Breast epithelium (tissue), 4 donors: ENCODE results near the gene KLK7. TPM values are rescaled to one million over a fixed set of nuclear protein-coding genes. Genes with fewer than 3 reads are reported as not detected.

Source experiments
- DNase-seq, 2 donors: peaks; one replicate each; pipeline ENCODE4 v3.0.0-alpha.2; 2019; ENCODE audit warnings: low spot score in 2 of 2
- H3K27ac ChIP-seq, 2 donors: fragments of 200-600 bp; sonication (generic) in 1 of 2; one replicate each; pipeline ENCODE4 v1.5.1; 2016 to 2019; ENCODE audit warnings: mild to moderate bottlenecking in 1 of 2
- H3K27me3 ChIP-seq, 2 donors: fragments of 200-600 bp; sonication (generic) in 1 of 2; one replicate each; pipeline versions ENCODE4 v1.5.1 to v1.6.0; 2017 to 2019; ENCODE audit warnings: control low read depth in 1 of 2, mild to moderate bottlenecking in 1 of 2
- H3K36me3 ChIP-seq: fragments of 200-600 bp; one replicate; pipeline ENCODE4 v1.5.1; 2019
- H3K4me1 ChIP-seq, 2 donors: fragments of 200-600 bp; sonication (generic); one replicate each; pipeline ENCODE4 v1.5.1; 2016 to 2019; ENCODE audit warnings: control low read depth in 1 of 2
- H3K4me3 ChIP-seq, 3 donors: fragments of 200-600 bp; sonication (generic); 1 replicate in 2 of 3; 2 replicates in 1 of 3; pipeline ENCODE4 v1.5.1; 2016 to 2019; ENCODE audit warnings: mild to moderate bottlenecking in 3 of 3, moderate library complexity in 2 of 3
- H3K9me3 ChIP-seq, 2 donors: fragments of 200-600 bp; sonication (generic) in 1 of 2; one replicate each; pipeline ENCODE4 v1.5.1; 2016 to 2019; ENCODE audit warnings: control low read depth in 1 of 2
- CTCF ChIP-seq, 3 donors: fragments of 450-650 bp; IDR thresholded peaks; one replicate each; pipeline ENCODE4 v1.5.1; 2016 to 2017; ENCODE audit warnings: antibody characterized with exemption in 3 of 3, mild to moderate bottlenecking in 3 of 3, moderate library complexity in 3 of 3
- POLR2A ChIP-seq: fragments of 450-650 bp; IDR thresholded peaks from one replicate; pipeline ENCODE4 v1.6.1; 2016; ENCODE audit warnings: antibody characterized with exemption, mild to moderate bottlenecking, moderate library complexity
- POLR2AphosphoS5 ChIP-seq, 3 donors: sonication (generic); formaldehyde crosslinking; IDR thresholded peaks; one replicate each; pipeline ENCODE4 v1.6.1; 2017; ENCODE audit warnings: antibody characterized with exemption in 3 of 3
- intact Hi-C: fragments of 100-400 bp; cut with DNase I; formaldehyde crosslinking; loops from one replicate; pipeline ENCODE4 v1.15.1; 2023; ENCODE audit warnings: low total_unique reads
- total RNA-seq, 3 donors: library from RNA; depleted of rRNA; stranded (reverse); fragments of >200 nt; gene quantifications; one replicate each; pipeline ENCODE4 v1.1.0, GENCODE V29; 2016

KLK7 gene
- total RNA-seq, 3 donors from 2014 or later: 7.5 to 103 TPM; not detected in 1

- intact Hi-C loops: loop anchor here (10.0 kb wide), 1 partner anchor 75 kb away; the partner anchor contains the start of gene KLK10
- no peak for DNase-seq
- Histone ChIP-seq H3K36me3 (no peaks in the 10 kb centered on the region), H3K9me3 (no peaks in the 10 kb centered on the region), H3K27me3 (no peaks in the 10 kb centered on the region), H3K4me1 (no peaks in the 10 kb centered on the region), H3K4me3 (no peak overlapping the region), H3K27ac (no peak overlapping the region)
- TF ChIP-seq CTCF (IDR thresholded peaks at IDR 0.05): no peak
- no peak for TF ChIP-seq POLR2A
Observed at GRCh38 chr19:50939596-50939995, 44.1 kb downstream of the KLK7 start.

GRCh38 chr19:50933640-50934039, 50.1 kb downstream of the KLK7 start:
- DNase-seq: no peak
- intact Hi-C loops: loop anchor here (10.0 kb wide), 1 partner anchor 81 kb away; the partner anchor contains the start of gene KLK10
- H3K36me3 ChIP-seq: no peaks in the 10 kb centered on the region
- no peak overlapping the region for H3K4me3 ChIP-seq
- peak overlapping the region in 1 of 2 donors; percentile 42 for H3K27ac ChIP-seq
- TF ChIP-seq POLR2AphosphoS5 (IDR thresholded peaks at IDR 0.05) (no peak), CTCF (IDR thresholded peaks at IDR 0.05) (no peak), POLR2A (no peak)
- H3K27me3 ChIP-seq: peaks cover 0 to 4% of the 10 kb centered on the region in 2 donors
- no peaks in the 10 kb centered on the region for H3K9me3 ChIP-seq
- H3K4me1 ChIP-seq: no peaks in the 10 kb centered on the region

GRCh38 chr19:50932690-50933083, 51.0 kb downstream of the KLK7 start:
- DNase-seq: no peak
- intact Hi-C loops: loop anchor here (10.0 kb wide), 1 partner anchor 82 kb away; the partner anchor contains the start of gene KLK10
- Histone ChIP-seq H3K4me3 (no peak overlapping the region), H3K27me3 (peaks cover 0 to 4% of the 10 kb centered on the region in 2 donors), H3K36me3 (no peaks in the 10 kb centered on the region), H3K27ac (peak overlapping the region; percentile 30 to 75), H3K4me1 (no peaks in the 10 kb centered on the region), H3K9me3 (no peaks in the 10 kb centered on the region)
- TF ChIP-seq CTCF (IDR thresholded peaks at IDR 0.05): no peak

GRCh38 chr19:50932018-50932689, 51.6 kb downstream of the KLK7 start:
- Histone ChIP-seq H3K9me3 (no peaks in the 10 kb centered on the region), H3K36me3 (no peaks in the 10 kb centered on the region), H3K4me1 (no peaks in the 10 kb centered on the region), H3K27me3 (peaks cover 0 to 4% of the 10 kb centered on the region in 2 donors), H3K27ac (peak overlapping the region; percentile 30 to 75), H3K4me3 (no peak overlapping the region)
- intact Hi-C loops: loop anchor here (10.0 kb wide), 1 partner anchor 83 kb away; the partner anchor contains the start of gene KLK10
- peak in 1 of 2 donors; percentile 88 for DNase-seq
- no peak for TF ChIP-seq CTCF (IDR thresholded peaks at IDR 0.05)
- TF ChIP-seq POLR2AphosphoS5 (IDR thresholded peaks at IDR 0.05): peak in 1 of 3 donors; percentile 67

- Histone ChIP-seq H3K9me3 (no peaks in the 10 kb centered on the region), H3K27ac (no peak overlapping the region), H3K4me1 (no peaks in the 10 kb centered on the region), H3K4me3 (no peak overlapping the region), H3K27me3 (peaks cover 0 to 4% of the 10 kb centered on the region in 2 donors), H3K36me3 (no peaks in the 10 kb centered on the region)
- no peak for DNase-seq
- intact Hi-C loops: loop anchor here (10.0 kb wide), 1 partner anchor 84 kb away; the partner anchor contains the start of gene KLK10
- TF ChIP-seq POLR2AphosphoS5 (IDR thresholded peaks at IDR 0.05): no peak
- no peak for TF ChIP-seq CTCF (IDR thresholded peaks at IDR 0.05)
- TF ChIP-seq POLR2A: no peak
Observed at GRCh38 chr19:50931023-50931422, 52.7 kb downstream of the KLK7 start.
